ENCODE measurements around the gene DAPL1. TPM values are rescaled to one million over a fixed set of nuclear protein-coding genes. Genes with fewer than 3 reads are reported as not detected.
A peak's percentile ranks its signal among the peaks of the same experiment; 100 is the strongest.

The DAPL1 gene
- not detected for polyA plus RNA-seq (2013, experiment 1 of 2)
- 0.12 TPM for polyA plus RNA-seq (2013, experiment 2 of 2)

DNA sequence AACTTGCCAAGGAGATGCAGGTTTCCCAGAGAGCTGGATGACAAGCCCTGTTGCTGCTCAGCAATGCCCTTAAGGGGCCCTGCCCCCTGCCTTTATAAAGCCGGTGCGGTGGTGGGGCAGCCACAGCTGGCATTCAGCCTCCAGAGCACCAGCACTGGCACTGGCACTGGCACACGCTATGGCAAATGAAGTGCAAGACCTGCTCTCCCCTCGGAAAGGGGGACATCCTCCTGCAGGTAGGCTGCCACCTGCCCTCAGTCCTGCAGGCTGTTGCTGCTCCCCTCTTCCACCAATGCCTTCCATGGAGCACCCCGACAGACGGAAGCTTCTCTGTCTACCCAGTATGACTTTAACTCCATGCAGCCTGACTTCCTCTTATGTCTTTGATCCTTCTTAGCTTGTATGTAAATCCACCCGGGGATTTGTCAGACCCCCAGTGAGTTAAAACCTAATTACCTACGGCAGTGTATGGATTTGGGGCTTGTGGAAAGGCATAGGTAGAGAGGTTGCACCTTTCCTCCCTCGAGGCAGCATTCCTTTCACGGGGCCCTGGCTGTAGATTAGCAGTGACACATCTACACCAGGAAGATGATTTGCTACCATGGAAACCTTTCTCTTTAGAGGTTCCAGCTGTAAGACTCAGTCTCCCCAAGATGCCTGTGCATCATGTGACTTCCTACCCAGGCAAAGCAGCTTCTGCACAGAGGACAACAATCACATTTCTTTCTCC is at the start of gene DAPL1:
Gene DAPL1, plus strand, starts transcription at position 123 of the 730 bp plus-strand sequence. Its CDS starts 56 bp downstream, at position 179.
- Histone ChIP-seq H3K14ac (ENCODE audit: low read length in 2 of 2) (peak within 1 kb of the TSS in 1 of 2 experiments; percentile 79), H3K27me3 (ENCODE audit: control insufficient read depth in 1 of 2, insufficient read depth in 1 of 2, low read length in 2 of 2) (peaks cover 13 to 24% of the 10 kb centered on the region in 2 experiments), H3K4ac (ENCODE audit: low read depth in 1 of 2, low read length in 2 of 2) (no peak within 1 kb of the TSS), H2BK15ac (ENCODE audit: low read depth, poor library complexity, severe bottlenecking) (no peak within 1 kb of the TSS), H3K4me3 (ENCODE audit: insufficient read depth in 1 of 2, low read depth in 1 of 2, low read length in 2 of 2) (no peak within 1 kb of the TSS), H2AFZ (ENCODE audit: low read depth, low read length) (peak within 1 kb of the TSS; percentile 1), H3K23ac (ENCODE audit: low read length in 2 of 2) (peak within 1 kb of the TSS in 1 of 2 experiments; percentile 80), H3K36me3 (ENCODE audit: control insufficient read depth in 1 of 2, insufficient read depth in 2 of 2, low read depth in 1 of 2, low read length in 2 of 2) (no peaks in the 10 kb centered on the region), H4K91ac (ENCODE audit: low read length) (no peak within 1 kb of the TSS), H2BK5ac (ENCODE audit: low read depth, low read length, poor library complexity, severe bottlenecking) (no peak within 1 kb of the TSS), H3K9ac (ENCODE audit: low read length) (no peak within 1 kb of the TSS), H3K27ac (ENCODE audit: low read length, poor library complexity, severe bottlenecking) (no peak within 1 kb of the TSS), H3K4me2 (ENCODE audit: low read length, poor library complexity, severe bottlenecking) (no peak within 1 kb of the TSS), H2BK12ac (ENCODE audit: low read length in 2 of 2) (peak within 1 kb of the TSS in 1 of 2 experiments; percentile 88), H3K18ac (ENCODE audit: low read depth in 1 of 2, low read length in 2 of 2) (peak within 1 kb of the TSS in 1 of 2 experiments; percentile 24), H3K79me1 (replicated peaks; ENCODE audit: low read length, poor library complexity, severe bottlenecking) (no peaks in the 10 kb centered on the region), H2BK120ac (ENCODE audit: low read depth, low read length) (no peak within 1 kb of the TSS), H3K4me1 (ENCODE audit: control insufficient read depth, insufficient read depth, low read depth, low read length) (peaks cover 6% of the 10 kb centered on the region), H4K8ac (ENCODE audit: low read length) (no peak within 1 kb of the TSS), H3K9me3 (ENCODE audit: control insufficient read depth, low read length) (no peaks in the 10 kb centered on the region), H2AK5ac (ENCODE audit: low read length, severe bottlenecking) (no peak within 1 kb of the TSS)
- DNase-seq: no peak
- 53% methylated on average over 10 of the region's 10 CpGs for WGBS

- H4K8ac ChIP-seq (ENCODE audit: low read length): no peak overlapping the region
- H2BK15ac ChIP-seq (ENCODE audit: low read depth, poor library complexity, severe bottlenecking): no peak overlapping the region
- no peaks in the 10 kb centered on the region for H3K79me1 ChIP-seq (replicated peaks; ENCODE audit: low read length, poor library complexity, severe bottlenecking)
- no peak overlapping the region for H3K14ac ChIP-seq (ENCODE audit: low read length in 2 of 2)
- 23% methylated on average over 6 of the region's 7 CpGs for WGBS
- H3K4ac ChIP-seq (ENCODE audit: low read depth in 1 of 2, low read length in 2 of 2): no peak overlapping the region
- no peak overlapping the region for H2AK5ac ChIP-seq (ENCODE audit: low read length, severe bottlenecking)
- no peak overlapping the region for H3K27ac ChIP-seq (ENCODE audit: low read length, poor library complexity, severe bottlenecking)
- H3K27me3 ChIP-seq (ENCODE audit: control insufficient read depth in 1 of 2, insufficient read depth in 1 of 2, low read length in 2 of 2): peaks cover 40 to 49% of the 10 kb centered on the region in 2 experiments
- no peak overlapping the region for H2BK5ac ChIP-seq (ENCODE audit: low read depth, low read length, poor library complexity, severe bottlenecking)
- no peak overlapping the region for H3K9ac ChIP-seq (ENCODE audit: low read length)
- peak overlapping the region in 1 of 2 experiments; percentile 3 for H2BK12ac ChIP-seq (ENCODE audit: low read length in 2 of 2)
- H3K9me3 ChIP-seq (ENCODE audit: control insufficient read depth, low read length): no peaks in the 10 kb centered on the region
- no peaks in the 10 kb centered on the region for H3K36me3 ChIP-seq (ENCODE audit: control insufficient read depth in 1 of 2, insufficient read depth in 2 of 2, low read depth in 1 of 2, low read length in 2 of 2)
- H4K91ac ChIP-seq (ENCODE audit: low read length): no peak overlapping the region
- DNase-seq: no peak
- no peak overlapping the region for H3K4me3 ChIP-seq (ENCODE audit: insufficient read depth in 1 of 2, low read depth in 1 of 2, low read length in 2 of 2)
- H3K4me1 ChIP-seq (ENCODE audit: control insufficient read depth, insufficient read depth, low read depth, low read length): peaks cover 5% of the 10 kb centered on the region
- no peak overlapping the region for H2AFZ ChIP-seq (ENCODE audit: low read depth, low read length)
- no peak overlapping the region for H2BK120ac ChIP-seq (ENCODE audit: low read depth, low read length)
- no peak overlapping the region for H3K23ac ChIP-seq (ENCODE audit: low read length in 2 of 2)
- no peak overlapping the region for H3K4me2 ChIP-seq (ENCODE audit: low read length, poor library complexity, severe bottlenecking)
- no peak overlapping the region for H3K18ac ChIP-seq (ENCODE audit: low read depth in 1 of 2, low read length in 2 of 2)
Observed at GRCh38 chr2:158745866-158746382, 49.2 kb upstream of the DAPL1 start.

DNA sequence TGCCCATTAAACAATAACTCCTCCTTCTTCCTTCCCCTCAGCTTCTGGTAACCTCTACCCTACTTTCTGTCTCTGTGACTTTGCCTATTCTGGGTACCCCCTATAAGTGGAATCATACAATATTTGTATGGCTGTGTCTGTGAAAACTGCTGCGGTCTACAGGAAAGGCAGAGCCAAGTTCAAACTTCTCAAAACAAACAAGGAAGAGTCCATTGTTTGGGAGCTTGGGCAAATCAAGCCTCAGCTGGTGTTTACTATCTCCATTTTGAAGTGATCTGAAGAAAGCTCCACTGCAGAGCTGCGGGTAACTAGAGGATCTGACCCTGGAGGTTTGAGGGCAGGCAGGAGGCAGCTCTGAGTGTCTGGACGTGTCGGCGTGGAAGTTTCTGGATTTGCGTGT is 48.6 kb upstream of the DAPL1 start:
- Histone ChIP-seq H3K4me3 (ENCODE audit: insufficient read depth in 1 of 2, low read depth in 1 of 2, low read length in 2 of 2) (no peak overlapping the region), H3K27me3 (ENCODE audit: control insufficient read depth in 1 of 2, insufficient read depth in 1 of 2, low read length in 2 of 2) (peaks cover 43 to 52% of the 10 kb centered on the region in 2 experiments), H3K79me1 (replicated peaks; ENCODE audit: low read length, poor library complexity, severe bottlenecking) (no peaks in the 10 kb centered on the region), H3K14ac (ENCODE audit: low read length in 2 of 2) (no peak overlapping the region), H3K9ac (ENCODE audit: low read length) (no peak overlapping the region), H3K9me3 (ENCODE audit: control insufficient read depth, low read length) (no peaks in the 10 kb centered on the region), H4K8ac (ENCODE audit: low read length) (no peak overlapping the region), H3K23ac (ENCODE audit: low read length in 2 of 2) (no peak overlapping the region), H3K36me3 (ENCODE audit: control insufficient read depth in 1 of 2, insufficient read depth in 2 of 2, low read depth in 1 of 2, low read length in 2 of 2) (no peaks in the 10 kb centered on the region), H2AFZ (ENCODE audit: low read depth, low read length) (no peak overlapping the region), H3K4me1 (ENCODE audit: control insufficient read depth, insufficient read depth, low read depth, low read length) (peaks cover 5% of the 10 kb centered on the region), H3K27ac (ENCODE audit: low read length, poor library complexity, severe bottlenecking) (no peak overlapping the region), H2BK15ac (ENCODE audit: low read depth, poor library complexity, severe bottlenecking) (no peak overlapping the region), H2BK5ac (ENCODE audit: low read depth, low read length, poor library complexity, severe bottlenecking) (no peak overlapping the region), H2AK5ac (ENCODE audit: low read length, severe bottlenecking) (no peak overlapping the region), H4K91ac (ENCODE audit: low read length) (no peak overlapping the region), H2BK12ac (ENCODE audit: low read length in 2 of 2) (no peak overlapping the region), H3K4ac (ENCODE audit: low read depth in 1 of 2, low read length in 2 of 2) (no peak overlapping the region), H3K18ac (ENCODE audit: low read depth in 1 of 2, low read length in 2 of 2) (no peak overlapping the region), H3K4me2 (ENCODE audit: low read length, poor library complexity, severe bottlenecking) (no peak overlapping the region), H2BK120ac (ENCODE audit: low read depth, low read length) (no peak overlapping the region)
- DNase-seq: no peak
- 69% methylated on average over 2 of the region's 6 CpGs for WGBS

DNA sequence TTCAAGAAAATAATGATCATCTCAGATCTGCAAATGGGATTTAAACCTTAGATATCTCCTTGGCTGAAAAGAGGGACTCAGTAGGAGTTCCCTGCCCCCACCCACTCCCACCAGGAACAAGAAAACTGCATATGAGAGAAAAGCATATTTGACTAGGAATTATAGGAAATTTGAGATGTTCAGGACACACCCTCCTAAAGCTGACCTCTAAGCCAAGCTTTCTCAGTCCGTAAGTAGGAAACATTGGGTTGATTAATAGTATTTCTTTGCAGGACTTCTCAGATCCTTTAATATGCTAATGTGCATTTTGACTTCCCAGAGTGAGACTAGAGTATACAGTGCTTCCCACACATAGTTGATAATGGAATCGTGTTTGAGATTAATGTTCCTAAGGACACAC is 47.8 kb upstream of the DAPL1 start:
- 95% methylated on average over 1 of the region's 2 CpGs for WGBS
- Histone ChIP-seq H3K4ac (ENCODE audit: low read depth in 1 of 2, low read length in 2 of 2) (no peak overlapping the region), H4K8ac (ENCODE audit: low read length) (no peak overlapping the region), H4K91ac (ENCODE audit: low read length) (no peak overlapping the region), H3K27ac (ENCODE audit: low read length, poor library complexity, severe bottlenecking) (no peak overlapping the region), H2AFZ (ENCODE audit: low read depth, low read length) (no peak overlapping the region), H2BK12ac (ENCODE audit: low read length in 2 of 2) (no peak overlapping the region), H2BK15ac (ENCODE audit: low read depth, poor library complexity, severe bottlenecking) (no peak overlapping the region), H2AK5ac (ENCODE audit: low read length, severe bottlenecking) (no peak overlapping the region), H3K23ac (ENCODE audit: low read length in 2 of 2) (no peak overlapping the region), H3K9ac (ENCODE audit: low read length) (no peak overlapping the region), H3K79me1 (replicated peaks; ENCODE audit: low read length, poor library complexity, severe bottlenecking) (no peaks in the 10 kb centered on the region), H2BK5ac (ENCODE audit: low read depth, low read length, poor library complexity, severe bottlenecking) (no peak overlapping the region), H2BK120ac (ENCODE audit: low read depth, low read length) (no peak overlapping the region), H3K14ac (ENCODE audit: low read length in 2 of 2) (no peak overlapping the region), H3K4me2 (ENCODE audit: low read length, poor library complexity, severe bottlenecking) (no peak overlapping the region), H3K9me3 (ENCODE audit: control insufficient read depth, low read length) (no peaks in the 10 kb centered on the region), H3K4me3 (ENCODE audit: insufficient read depth in 1 of 2, low read depth in 1 of 2, low read length in 2 of 2) (no peak overlapping the region), H3K36me3 (ENCODE audit: control insufficient read depth in 1 of 2, insufficient read depth in 2 of 2, low read depth in 1 of 2, low read length in 2 of 2) (no peaks in the 10 kb centered on the region), H3K27me3 (ENCODE audit: control insufficient read depth in 1 of 2, insufficient read depth in 1 of 2, low read length in 2 of 2) (peaks cover 46 to 52% of the 10 kb centered on the region in 2 experiments), H3K18ac (ENCODE audit: low read depth in 1 of 2, low read length in 2 of 2) (no peak overlapping the region), H3K4me1 (ENCODE audit: control insufficient read depth, insufficient read depth, low read depth, low read length) (peaks cover 5% of the 10 kb centered on the region)
- no peak for DNase-seq
